HG03097 (cell line): ENCODE results near the gene SLC43A3.
A peak's percentile ranks its signal among the peaks of the same experiment; 100 is the strongest.
"Not testable (repeated sequence)": the region's sequence is repeated elsewhere in the genome, so short reads cannot be mapped to it uniquely, and the experiment has no call there.

Experiments
- ATAC-seq: cut with Tn5 transposase; IDR thresholded peaks from one replicate; pipeline ENCODE4 v1.9.1; 2021; ENCODE audit not compliant: unreplicated experiment, low FRiP score

Gene SLC43A3

GRCh38 chr11:57407941-57408475 is 18.9 kb downstream of the SLC43A3 start:
- no peak for ATAC-seq

- no peak for ATAC-seq
Measured at GRCh38 chr11:57407010-57407920, 19.7 kb downstream of the SLC43A3 start.

DNA sequence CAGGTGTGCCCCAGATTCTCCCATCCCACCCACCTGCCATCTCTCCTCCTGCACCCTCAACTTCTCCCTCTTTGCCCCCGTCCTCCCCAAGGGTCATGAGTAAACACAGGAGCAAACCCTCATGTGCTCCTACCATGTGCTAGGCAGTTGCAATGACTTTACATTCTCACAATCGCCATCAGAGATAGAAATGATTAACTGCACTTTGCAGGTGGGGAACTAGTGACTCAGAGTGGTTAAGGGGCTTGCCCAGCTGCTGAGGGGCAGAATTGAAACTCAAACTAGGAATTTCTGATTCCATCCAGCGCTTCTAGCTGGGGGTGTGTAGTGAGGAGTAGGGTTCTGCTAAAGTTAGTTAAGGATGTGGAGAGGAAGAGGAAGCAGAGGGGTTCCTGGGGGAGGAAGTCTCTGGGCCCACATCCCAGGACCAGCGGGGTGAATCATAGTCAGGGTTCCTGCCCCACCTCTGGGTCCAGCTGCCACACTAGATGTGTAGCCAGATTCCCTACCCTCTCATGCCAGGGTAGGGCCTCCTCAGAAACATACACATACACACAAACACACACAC is 20.5 kb downstream of the SLC43A3 start:
- peak; percentile 77 for ATAC-seq

GRCh38 chr11:57405271-57405860 is 21.6 kb downstream of the SLC43A3 start:
- ATAC-seq, result no peak

- ATAC-seq, result no peak
Measured at GRCh38 chr11:57403802-57404147, 23.1 kb downstream of the SLC43A3 start.

DNA sequence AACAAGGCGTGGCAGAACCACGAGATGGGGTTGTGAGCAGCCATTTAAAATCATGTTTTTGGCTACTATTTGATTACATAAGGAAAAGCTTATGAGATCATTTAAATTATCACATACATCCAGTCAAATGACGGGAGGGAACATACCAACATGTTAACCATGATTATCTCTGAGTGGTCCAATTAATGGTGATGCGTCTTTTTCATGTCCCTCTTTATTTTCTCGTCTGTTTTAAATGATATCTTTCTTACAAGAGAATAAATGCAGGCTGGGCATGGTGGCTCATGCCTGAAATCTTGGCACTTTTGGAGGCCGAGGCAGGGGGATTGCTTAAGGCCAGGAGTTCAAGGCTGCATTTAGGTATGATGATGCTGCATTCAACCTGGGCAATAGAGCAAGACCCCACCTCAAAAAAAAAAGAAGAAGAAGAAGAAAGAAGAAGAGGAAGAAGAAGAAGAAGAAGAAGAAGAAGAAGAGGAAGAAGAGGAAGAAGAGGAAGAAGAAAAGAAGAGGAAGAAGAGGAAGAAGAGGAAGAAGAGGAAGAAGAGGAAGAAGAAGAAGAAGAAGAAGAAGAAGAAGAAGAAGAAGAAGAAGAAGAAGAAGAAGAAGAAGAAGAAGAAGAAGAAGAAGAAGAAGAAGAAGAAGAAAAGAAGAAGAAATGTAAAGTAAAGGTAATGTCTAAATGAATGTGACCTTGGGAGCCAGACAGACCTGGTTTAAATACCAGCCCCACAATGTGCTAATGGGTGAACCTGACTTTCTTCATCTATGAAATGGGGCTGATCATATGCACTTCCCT is 23.7 kb downstream of the SLC43A3 start:
- not testable (repeated sequence) for ATAC-seq

DNA sequence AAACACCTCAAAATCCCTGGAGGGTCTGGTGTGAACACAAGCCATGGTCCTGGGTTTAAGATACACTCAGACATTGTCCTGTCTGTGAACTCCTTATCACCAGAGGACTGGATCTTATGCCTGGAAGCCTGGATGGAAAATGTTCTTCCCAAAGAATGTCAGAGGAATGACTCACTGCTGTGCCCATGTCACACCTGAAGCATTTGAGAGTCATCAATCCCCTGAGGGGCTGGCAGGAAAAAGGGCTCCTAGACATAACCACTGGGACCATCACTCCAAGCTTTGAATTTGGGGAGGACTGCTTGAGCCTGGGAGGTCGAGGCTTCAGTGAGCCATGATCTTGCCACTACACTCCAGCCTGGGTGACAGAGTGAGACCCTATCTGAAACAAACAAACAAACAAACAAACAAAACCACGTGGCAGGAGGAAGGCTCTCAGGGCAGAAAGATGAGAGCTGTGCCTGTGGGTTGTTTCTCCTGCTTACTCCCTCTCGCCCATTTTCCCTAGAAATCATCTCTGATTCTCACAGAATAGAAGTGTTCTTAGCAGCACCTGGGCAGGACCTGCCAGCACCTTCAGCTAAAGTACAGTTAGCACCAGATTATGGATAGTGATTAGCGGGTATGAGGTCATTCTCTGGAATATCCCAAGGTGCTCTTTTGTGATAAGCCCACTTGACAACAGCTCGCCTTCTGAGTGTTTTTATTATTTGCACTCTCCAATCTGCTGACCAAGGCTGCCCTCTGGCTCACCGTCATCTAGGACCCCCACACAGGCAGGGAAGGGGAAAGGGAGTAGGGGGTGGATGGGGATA is 24.5 kb downstream of the SLC43A3 start:
- no peak for ATAC-seq

GRCh38 chr11:57399972-57400578 is 26.8 kb downstream of the SLC43A3 start:
- no peak for ATAC-seq

DNA sequence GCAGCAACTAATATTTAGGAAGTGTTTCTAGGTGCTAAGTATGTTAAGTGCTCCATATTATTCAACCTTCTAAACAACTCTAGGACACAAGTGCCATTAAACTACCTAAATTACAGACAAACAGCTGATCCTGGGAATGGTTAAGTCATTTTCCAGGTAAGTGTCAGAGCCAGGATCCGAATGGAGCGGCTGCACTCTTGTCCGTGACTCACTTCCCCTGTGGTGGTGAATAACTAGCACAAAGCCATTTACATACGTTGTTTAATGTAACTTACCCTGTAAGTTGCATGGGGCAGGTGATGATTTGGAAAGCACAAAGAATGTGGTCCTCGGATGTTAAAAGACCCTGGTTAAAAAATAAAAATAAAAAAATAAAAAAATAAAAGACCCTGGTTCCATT is 27.7 kb downstream of the SLC43A3 start:
- ATAC-seq, result no peak

DNA sequence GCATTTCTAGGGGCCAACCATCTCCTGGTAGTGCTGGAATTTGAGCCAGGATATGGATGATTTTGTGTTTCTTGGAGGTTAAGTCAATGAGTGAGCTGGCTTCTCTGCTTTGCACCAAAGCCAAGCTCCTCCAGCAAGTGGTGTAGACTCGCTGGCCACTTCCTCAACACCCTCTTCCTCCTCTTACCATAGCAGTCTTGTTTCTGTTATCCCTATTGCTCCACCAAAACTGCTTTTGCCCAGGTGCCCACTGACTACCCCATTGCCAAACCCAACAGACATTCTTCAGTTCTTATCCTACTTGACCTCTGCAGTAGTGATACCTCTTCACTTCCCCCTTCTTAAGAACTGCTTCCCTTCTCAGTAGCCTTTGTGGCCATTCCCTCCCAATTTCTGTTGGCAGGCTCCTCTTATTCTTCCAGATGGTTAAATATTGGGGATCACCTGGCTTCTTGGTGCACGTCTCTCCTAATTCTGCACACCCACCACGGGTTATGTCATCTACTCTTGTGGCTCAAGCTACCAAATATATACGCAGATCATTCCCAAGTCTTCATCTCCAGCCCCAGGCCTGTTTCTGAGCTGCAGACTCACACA is 29.4 kb downstream of the SLC43A3 start:
- no peak for ATAC-seq

DNA sequence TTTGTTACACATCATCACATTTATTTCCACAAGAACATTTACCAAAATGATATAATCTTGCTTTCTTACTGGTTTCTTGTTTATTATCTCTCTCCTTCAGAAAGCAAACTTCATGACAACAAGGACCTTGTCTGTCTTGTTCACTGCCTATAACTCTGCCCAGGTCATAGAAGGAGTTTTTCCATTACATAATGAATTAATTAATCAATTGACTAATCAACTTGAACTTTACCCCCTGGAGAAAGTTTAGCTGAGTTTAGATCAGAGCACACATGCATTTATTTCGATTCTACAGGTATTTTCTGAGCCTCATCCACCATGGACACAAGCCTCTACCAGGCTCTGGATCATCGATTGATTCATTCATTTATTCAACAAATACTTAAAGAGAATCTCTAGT is 30.2 kb downstream of the SLC43A3 start:
- ATAC-seq, result no peak

DNA sequence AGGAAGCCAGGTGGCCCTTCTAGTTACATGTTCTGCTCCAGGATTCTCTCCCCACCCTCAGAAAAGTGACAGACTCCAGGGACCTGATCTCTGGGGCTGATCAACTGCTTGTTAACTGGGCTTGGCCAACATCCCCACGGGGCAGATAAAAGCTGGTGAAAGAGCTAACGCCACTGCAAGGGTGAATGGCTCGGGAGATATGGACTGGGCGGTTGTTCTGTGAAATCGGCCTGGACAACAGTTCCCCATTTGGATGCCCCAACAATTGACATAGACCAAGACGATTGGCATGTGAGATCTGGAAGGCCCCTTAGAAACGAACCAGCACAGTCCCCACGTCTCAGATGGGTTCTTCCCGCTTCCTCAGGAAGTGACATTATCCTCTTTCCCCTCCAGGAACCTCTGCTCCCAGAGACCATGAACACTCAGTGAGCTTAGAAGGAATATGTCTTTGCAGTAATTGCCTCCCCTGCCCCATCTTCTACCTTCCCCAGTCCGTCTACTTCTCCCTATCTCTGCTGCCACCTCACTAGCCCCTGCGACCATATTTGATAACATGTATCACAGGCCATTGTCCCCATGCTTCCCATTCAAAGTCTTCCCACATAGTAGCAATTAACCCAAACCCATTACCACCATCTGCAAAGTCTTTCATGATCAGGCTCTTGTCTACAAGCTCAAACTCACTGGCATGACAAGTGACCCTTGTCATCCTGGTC is 30.9 kb downstream of the SLC43A3 start:
- ATAC-seq, result no peak

- no peak for ATAC-seq
Measured at GRCh38 chr11:57394203-57394965, 32.5 kb downstream of the SLC43A3 start.

- ATAC-seq, result no peak
Measured at GRCh38 chr11:57392763-57393105, 34.2 kb downstream of the SLC43A3 start.

- ATAC-seq, result no peak
Measured at GRCh38 chr11:57392066-57392762, 34.7 kb downstream of the SLC43A3 start.

DNA sequence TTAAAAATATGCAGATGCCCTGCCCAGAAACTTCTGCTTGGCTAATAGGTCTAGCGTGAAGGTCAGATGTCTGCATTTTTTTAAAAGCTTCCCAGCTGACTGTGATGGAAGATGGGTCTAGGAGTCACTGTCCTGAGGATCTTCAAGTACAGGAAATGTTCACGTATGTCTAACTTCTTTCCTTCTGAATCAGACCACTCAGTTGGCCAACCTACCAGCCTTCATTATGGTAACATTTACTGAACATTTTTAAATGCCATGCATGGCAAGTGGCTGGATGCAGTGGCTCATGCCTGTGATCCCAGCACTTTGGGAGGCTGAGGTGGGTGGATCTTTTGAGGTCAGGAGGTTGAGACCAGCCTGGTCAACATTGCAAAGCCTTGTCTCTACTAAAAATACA is 35.4 kb downstream of the SLC43A3 start:
- no peak for ATAC-seq

- no peak for ATAC-seq
Measured at GRCh38 chr11:57391111-57391510, 35.8 kb downstream of the SLC43A3 start.
